IMR-90 (cell line): Measurements from ENCODE around the gene DNAAF2.

Experiments
- CEBPB ChIP-seq: IDR thresholded peaks from 2 replicates; pipeline ENCODE4 v1.6.1; 2012; ENCODE audit warnings: low read depth, low read length, improper control_type of control experiment
- MXI1 ChIP-seq: IDR thresholded peaks from 2 replicates; pipeline ENCODE4 v1.6.1; 2012; ENCODE audit warnings: low read depth, mild to moderate bottlenecking, low read length, moderate library complexity, borderline replicate concordance
- RCOR1 ChIP-seq: IDR thresholded peaks from 2 replicates; pipeline ENCODE4 v1.6.1; 2012; ENCODE audit warnings: mild to moderate bottlenecking, low read length, improper control_type of control experiment; ENCODE audit not compliant: insufficient replicate concordance
- TF ChIP-seq, protein P1 (sequence below): conservative IDR thresholded peaks from 2 replicates; pipeline ENCODE4 v1.5.1; 2012; ENCODE audit warnings: mild to moderate bottlenecking, low read depth, low read length, improper control_type of control experiment

GRCh38 chr14:49633640-49634546 lies 1.2 kb downstream of the DNAAF2 start:
- TF ChIP-seq RCOR1 (no peak), MXI1 (peak; percentile 66), CEBPB (no peak)
- TF ChIP-seq, protein P1, sequence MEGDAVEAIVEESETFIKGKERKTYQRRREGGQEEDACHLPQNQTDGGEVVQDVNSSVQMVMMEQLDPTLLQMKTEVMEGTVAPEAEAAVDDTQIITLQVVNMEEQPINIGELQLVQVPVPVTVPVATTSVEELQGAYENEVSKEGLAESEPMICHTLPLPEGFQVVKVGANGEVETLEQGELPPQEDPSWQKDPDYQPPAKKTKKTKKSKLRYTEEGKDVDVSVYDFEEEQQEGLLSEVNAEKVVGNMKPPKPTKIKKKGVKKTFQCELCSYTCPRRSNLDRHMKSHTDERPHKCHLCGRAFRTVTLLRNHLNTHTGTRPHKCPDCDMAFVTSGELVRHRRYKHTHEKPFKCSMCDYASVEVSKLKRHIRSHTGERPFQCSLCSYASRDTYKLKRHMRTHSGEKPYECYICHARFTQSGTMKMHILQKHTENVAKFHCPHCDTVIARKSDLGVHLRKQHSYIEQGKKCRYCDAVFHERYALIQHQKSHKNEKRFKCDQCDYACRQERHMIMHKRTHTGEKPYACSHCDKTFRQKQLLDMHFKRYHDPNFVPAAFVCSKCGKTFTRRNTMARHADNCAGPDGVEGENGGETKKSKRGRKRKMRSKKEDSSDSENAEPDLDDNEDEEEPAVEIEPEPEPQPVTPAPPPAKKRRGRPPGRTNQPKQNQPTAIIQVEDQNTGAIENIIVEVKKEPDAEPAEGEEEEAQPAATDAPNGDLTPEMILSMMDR = peak; percentile 91
